Measurements from ENCODE around the gene RBFOX1.

RBFOX1 gene

DNA sequence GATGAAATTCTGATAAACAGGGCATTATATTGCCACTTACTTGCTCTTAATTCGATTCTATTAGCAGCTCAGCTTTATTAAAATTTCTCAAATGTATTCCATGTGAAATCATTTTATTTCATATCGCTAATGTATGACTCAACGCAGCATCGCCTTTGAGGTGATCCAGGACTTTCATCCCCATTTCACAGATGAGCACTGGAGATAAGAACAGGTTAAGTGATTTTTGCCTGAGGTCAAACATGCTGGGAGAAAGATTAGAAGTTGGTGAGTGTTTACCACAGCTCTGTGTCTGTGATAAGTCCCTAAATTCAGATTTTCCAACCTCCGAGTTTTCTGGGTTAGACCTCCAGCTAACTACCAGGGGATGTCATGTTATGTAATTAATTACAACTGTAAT lies 43.6 kb downstream of the RBFOX1 start:
- no peak for DNase-seq

DNA sequence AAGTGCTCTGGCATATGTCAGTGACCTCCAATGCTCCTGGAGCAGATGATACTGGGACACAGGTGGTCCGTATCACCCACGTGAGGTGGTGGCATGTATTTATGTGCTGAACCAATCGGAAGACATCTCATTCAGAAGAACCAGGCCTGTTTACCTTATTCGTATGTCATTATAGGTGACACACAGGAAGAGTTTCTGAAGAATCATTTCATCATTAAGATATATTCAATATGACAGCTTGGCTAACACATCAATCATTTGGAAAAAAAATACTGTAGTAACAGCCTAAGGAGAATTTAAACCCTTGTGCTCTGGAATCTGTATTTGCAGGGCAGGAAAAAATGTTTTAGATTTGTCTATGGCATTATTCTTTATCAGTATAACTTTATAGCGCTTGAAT lies 44.6 kb downstream of the RBFOX1 start:
- DNase-seq, result no peak

DNA sequence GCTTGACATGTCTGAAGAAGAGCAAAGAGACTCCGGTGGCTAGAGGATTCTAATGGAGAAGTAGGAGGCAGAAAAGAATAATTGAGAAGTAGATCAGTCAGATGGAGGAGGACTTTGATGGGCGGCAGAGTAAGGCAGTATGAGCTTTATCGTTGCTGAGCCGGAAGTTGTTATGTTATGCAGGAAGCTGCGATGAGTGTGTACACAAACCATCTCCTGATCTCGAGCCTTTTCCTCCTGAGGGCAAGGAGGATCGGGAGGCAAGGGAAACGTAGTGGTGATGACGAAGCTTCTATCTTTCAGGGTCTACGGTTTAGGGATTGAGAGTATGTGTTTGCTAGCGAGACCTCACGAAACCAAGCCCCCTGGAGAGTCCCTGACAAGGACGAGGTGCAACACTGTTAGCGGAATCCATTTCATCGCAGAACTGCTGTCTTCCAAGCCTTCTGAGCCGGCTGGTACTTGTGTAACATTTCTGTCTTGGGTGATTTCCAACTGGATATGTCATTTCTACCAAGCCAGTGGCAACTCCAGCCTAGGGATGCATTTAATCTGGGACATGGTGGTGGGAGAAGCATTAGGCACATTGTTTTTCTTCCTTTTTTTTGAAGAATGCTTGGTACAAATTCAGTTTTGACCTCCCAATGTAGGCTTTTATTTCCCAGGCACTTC lies 45.5 kb downstream of the RBFOX1 start:
- no peak for DNase-seq

DNA sequence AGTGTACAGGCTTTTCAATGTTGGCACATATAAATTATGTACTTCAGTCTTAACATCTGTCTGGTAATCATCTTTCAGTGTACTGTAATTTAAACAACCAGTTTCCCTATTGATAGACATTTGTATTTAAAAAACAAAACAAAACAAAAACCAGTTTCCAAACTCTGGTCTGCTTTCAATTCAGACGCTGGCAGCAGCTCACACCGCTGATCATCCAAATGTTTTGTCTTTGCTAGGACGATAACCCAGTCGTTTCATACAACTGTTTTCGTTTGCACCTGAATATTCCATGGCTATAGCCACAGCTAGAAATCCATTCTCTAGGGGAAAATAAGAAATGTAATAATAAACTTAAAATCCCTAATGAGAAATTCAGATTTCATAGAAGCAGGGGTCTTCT lies 47.8 kb downstream of the RBFOX1 start:
- DNase-seq, result no peak

DNA sequence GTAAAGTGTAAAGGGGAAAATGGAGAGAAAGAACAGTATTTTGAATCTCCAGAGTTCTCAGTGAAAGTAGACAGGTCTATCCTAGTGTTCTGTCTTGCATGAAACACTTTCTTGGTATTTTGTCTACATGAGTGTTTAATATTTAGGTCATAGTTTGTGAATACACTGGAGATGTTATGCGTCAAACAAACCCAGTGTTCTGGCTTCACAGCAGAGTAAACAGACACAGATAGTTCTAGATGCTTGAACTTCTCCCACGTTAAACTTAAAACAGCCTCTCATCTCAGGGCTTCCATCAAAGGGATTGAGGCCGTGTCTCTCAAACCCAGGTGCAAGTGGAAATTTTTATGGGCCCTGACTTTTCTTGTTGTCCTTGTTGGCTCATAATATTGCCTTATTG lies 48.3 kb downstream of the RBFOX1 start:
- DNase-seq, result no peak

DNA sequence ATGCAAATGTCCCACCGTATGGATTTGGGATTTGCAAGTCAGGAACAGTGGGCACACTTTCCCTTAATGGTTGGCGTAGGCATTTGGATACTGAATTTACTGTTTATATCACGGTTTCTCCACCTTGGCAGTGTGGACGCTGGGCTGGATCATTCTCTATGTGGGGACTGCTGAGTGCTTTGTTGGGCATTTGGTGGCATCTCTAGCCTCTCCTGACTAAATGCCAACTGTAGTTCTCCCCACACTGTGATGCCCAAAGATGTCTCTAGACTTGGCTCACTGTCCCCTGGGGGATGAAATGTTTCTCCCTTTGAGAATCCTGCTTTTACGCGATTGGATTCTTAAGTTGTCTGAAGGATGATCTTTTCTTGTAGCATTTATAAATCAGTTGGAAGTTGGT lies 49.0 kb downstream of the RBFOX1 start:
- no peak for DNase-seq

DNA sequence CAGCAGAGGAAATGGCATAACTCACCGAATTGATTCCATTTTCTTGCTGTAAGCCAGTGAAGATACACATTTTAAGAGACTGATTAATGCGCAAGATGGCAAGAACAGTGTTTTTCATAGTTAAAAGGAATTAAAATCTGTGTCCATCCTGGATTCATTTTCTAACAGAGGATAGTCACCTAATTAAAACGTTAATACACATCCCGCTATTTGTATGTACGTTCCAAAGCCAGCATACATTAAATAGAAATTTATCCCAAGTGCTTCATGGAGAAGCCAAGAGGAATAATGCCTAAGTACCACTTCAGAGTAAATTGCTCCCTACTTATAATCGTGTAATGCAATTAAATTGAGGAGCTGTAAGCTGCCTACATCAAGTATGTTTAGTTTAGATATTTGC lies 49.9 kb downstream of the RBFOX1 start:
- no peak for DNase-seq

DNA sequence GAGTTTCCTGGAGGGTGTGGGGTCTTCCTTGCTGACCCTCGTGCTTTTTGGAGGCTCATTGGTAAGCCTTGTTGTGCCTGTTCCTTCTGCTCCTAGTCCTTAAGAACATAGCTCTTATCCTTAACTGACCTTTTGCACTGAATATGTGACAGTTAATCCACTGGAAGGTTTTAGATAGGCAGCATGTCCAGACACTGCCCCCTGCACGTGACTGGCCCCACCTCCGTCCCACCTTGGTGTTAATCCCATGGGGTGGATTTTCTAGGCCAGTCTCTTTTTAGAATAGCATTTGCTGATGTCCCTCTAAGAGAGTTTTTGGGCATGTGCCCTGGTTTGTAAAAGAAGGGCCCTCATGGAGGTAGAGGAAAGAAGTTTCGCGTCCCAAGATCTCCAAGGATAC lies 58.3 kb downstream of the RBFOX1 start:
- no peak for DNase-seq

DNA sequence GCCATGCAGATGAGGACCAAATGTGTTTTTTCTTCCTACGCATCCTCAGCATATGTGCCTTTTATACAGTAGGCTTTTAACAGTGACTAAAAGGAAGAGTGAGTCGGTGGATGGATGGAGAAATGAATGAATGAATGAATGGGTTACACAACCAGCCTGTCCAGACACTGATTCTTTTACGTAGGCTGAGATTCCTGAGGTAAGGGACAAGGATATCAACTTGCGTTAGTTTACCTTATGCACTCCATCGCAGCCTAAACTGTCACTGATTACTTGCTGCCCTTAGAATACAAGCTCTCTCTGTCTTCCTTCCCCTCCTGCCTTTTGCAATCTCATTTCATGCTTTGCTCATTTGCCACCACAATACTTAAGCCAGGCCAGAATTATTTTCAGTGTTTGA lies 59.0 kb downstream of the RBFOX1 start:
- no peak for DNase-seq

DNA sequence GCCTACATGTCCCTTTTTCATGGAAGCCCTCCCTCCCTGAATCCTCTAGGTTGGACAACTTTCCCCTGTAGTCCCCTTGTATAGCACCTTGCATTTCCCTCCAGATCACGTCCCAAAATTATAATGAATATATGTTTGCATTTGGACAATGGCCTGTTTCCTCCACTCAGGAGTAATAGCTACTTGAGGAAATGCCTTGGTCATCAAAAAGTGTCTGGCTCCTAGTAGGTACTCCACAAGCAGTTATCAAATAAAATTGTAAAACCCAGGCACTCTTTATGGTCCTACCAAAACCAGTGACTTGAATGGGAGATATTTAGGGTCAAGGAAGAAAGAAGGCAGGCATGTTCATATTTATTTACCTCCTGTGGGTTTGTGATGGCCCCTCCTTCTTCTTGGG lies 59.6 kb downstream of the RBFOX1 start:
- DNase-seq, result no peak

DNA sequence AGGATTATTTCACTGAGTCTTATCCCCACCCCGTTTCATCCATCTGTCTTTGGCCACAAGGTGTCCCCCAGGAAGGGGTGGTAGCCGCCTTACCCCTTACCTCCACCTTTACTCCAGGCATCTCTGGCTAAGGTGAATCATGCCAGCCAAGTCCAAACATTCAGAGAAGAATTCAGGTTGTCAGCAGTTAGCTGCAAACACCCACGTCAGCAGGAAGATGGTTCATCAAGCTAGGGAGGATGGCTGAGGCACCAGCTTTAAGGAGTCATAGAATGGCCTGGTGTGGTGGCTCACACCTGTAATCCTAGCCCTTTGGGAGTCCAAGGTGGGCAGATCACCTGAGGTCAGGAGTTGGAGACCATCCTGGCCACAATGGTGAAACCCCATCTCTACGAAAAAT lies 61.0 kb downstream of the RBFOX1 start:
- DNase-seq, result no peak

DNA sequence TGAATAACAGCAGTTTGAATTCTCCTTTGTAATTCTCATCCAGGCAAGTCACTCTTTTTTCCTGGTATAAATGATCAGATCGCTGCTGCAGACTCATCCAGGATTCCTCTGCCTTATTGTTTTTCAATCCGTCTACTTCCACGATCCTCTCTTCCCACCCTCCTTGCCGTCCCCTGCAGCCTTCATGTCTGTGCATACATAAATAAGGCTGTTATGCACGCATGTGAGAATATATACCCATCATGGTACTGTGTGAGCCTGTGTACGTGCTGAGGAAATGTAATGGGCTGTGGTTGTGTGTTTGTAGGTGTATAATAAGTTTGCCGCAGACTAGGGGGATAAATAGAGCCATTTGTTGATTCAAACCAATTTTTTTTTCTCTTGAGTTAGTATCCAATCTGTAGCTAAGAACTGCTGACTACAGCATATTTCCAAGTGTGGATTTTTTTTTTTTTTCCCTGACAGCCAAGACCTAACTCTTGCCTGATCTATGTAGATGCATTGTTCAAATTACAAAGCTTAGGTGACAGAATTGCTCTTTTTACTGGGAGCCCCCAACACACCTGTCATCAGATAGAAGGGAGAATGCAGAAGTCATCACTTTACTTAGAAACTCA lies 62.2 kb downstream of the RBFOX1 start:
- DNase-seq, result no peak

DNA sequence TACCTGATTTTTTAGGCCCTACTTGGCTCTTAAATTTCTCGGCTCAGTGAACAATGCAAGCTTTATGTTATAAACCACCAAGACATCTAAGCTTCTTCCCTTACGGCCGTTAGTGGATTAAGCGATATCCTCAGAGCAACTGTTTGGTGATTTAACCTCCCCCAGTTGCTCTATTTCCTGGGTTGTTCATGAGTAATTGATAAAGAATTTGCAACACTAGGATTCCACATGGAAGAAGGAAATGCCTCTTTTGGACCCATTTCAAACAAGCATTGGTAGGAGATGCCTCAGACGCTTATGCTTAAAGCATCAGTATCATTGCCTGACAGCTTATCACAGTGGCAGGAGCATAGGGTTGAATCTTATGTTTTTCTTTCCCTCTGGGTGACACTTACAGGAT lies 65.3 kb downstream of the RBFOX1 start:
- no peak for DNase-seq

DNA sequence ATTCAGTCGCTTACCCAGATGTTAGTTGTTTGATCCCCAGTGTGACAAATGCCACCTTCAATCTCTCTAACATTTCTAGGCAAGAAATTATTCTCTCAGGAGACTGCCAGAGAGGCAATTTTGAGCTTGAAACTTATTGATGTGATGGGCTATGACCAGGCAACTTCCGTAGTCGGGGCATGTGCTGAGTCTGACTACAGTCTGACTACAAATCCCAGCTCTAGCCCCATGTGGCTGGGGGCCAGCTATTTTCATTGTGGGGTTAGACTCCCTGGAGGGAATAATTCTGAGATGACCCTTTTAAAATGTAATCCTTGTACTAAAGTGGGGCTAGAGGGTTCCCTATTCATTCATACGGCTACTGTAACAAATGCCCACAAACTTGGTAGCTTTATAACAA lies 65.9 kb downstream of the RBFOX1 start:
- no peak for DNase-seq

DNA sequence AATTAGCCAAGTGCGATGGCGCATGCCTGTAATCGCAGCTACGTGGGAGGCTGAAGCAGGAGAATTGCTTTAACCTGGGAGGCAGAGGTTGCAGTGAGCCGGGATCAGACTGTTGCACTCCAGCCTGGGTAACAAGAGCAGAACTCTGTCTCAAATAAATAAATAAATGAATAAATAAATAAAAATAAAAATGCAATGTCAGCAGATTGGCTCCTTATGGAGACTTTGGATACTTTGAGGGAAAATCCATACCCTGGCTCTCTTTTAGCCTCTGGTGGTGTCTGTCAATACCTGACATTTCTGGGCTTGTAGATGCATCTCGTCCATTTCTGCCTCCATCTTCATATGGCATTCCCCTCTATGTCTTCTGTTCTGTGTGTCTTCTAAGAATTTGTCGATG lies 66.7 kb downstream of the RBFOX1 start:
- no peak for DNase-seq

DNA sequence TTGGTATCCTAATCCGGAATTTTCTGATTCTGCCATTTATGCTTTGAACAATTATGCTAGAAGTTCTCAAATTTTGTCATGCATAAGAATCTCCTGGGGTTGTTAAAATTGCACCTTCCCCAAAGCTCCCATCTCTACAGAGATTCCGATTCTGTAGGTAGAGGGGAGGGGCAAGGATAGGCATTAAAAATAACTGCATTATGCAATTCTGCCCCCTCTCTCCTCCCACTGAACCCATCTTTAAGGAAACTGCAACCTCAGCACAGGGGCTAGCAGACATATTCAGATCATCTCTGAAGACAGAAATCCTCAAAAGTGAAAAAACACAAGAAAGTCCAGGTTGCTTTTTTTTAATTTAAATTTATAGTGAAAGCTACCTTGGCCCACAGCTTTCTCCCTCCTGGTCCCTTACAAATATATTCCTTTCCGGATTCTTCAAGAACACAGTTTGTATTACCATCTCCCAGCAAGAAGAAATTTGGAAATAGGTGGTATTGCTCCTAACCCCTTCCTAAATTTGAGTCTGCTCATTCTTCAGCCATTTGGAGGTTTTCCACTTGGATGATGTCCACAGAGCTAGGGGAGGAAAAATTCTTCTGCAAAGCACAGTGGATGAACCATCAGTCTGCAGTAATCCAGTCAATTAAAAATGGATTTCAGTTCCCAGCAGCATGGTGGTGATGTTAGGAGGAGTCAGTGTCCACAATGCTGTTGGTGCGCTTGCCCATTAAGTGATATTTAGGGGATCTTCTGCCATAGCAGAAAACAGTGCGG lies 67.7 kb downstream of the RBFOX1 start:
- no peak for DNase-seq

DNA sequence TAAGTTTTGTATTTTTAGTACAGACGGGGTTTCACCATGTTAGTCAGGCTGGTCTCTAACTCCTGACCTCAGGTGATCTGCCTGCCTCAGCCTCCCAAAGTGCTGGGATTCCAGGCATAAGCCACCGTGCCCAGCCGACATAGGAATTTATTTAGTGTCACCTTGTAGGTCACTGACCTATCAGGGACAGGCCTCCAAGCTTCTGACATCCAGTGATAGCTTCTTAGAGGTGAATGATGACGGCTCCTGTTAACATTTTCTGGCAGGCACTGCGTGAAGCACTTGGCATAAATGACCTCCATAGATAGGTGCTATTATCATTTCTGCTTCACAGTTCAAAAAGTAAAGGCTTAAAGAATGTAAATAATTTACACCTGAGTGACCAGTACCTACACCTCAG lies 71.6 kb downstream of the RBFOX1 start:
- DNase-seq, result no peak

DNA sequence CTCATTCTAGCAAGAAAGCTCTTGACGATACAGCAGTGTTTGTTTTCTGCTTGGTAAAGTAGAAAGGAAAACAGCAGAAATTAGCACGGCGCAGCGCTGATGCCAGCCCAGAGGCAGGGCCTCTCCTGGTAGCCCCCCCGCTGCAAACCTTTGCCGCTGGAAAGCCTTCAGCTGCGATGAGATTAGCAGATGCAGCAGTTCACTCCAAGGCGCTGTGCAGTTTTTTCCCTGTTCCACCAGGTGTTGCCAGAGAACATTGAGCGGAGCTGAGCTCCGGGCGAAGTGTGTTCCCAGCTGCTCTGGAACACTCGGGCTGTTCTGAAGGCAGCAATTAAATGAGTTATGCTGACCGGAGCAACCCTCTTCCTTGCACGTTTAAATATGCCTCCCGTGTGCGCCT lies 72.5 kb downstream of the RBFOX1 start:
- DNase-seq, result no peak

DNA sequence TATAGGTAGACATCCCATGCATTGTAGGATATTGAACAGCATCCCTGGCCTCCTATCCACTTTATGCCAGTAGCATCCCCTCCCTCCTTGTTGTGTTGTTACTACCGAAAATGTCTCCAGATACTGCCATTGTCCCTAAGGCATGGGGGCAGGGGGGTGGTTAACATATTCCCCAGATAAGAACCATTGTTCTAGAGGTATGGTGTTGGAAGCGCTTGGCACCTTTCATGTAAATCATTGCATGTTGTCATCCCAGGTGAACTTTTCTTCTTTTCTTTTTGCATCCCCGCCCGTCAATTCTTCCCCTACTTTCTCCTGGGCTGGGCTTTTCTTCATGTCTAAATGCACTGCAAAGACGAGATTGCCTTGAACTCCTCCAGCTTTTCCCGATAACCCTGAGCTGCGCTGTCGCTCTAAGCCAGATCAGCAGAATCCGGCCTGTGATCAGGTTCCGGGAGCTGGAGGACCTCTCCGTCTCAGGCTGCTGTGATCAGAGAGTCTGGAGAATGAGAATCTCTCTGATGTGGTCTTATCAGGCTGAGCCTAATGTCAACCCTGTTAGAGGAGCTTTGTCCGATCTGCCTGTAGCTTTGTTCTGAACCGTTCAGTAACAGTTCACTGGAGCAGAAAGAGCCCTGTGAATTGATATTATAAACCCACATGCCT lies 76.2 kb downstream of the RBFOX1 start:
- DNase-seq, result no peak

DNA sequence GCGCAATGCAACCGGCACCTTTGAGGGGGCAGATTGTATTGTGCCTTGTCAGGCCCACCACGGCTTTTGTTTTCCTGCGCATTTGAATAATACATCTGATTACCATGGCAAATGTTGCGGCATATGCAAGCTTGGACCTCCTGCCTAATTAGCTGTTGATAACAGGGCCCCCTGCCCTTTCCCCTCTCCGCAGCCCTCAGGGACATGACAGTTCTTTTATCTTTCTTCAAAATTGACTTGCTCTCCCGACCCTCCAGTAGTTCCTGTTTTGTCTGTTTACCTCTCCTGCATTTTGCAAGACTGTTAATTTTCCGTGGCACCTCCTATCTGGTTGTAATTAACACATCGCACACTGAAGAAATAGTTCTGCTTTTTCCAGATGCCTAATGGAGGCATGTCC lies 86.8 kb downstream of the RBFOX1 start:
- DNase-seq, result no peak

DNA sequence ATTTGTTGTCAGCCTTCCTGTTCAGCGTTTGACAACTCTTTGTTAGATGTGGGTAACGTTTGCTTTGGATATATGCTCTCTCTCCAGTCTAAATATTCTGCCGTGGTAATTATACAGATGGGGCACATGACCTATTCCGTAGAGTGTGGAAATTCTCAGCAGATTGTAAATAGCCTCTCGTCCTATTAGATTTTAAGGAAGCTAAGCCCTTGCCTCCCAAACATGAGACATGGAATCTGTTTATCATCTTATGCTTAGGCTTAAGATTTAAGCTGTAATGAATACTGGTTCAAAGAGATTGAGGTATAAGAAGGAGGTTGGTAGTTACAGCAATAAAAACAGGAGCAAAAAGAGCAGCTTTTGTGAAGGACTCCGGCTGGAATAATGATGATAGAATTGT lies 87.4 kb downstream of the RBFOX1 start:
- DNase-seq, result no peak

DNA sequence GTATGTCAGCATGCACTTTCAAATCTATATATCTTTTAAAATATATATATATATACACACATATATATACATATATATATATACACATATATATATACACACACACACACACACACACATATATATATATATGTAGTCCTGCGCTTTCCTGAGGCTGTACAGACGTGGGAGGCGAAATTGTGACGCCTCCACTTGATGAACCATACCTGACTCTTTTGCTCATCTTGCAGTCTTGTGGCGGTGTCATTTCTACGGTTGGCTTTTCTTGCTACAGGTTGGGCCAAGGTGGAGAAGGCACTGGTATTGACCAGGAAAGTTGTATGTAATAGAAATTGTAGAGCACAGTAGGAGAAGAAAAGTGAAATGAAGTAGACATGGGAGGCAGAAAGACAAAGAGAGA lies 88.2 kb downstream of the RBFOX1 start:
- DNase-seq, result no peak

DNA sequence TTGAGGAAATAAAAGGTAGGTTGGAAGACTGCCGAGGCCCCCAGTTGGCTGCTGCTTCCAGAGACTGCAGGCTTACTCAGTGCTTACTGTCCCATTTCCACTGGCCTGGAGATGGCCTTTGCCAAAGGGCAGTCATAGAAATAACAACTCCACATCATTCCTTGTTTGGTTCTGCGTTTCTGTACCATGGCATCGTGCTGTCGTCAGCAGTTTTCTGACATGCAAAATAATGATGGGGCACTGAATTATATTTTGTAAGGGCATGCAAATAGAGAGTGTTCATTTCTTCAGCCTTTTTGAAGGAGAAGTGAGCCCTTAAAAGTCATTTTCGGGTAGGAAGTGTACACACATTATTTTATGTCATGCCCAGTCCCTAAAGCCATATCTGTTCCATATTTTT lies 88.9 kb downstream of the RBFOX1 start:
- DNase-seq, result no peak
